OCI-LY3 (cell line): ENCODE results near the gene PLD5.

Experiments used
- CTCF ChIP-seq: fragments of 200-600, 300-600 bp; sonication (generic); IDR thresholded peaks from 2 replicates; pipeline ENCODE4 v1.5.1; 2014; ENCODE audit warnings: antibody characterized with exemption, low read length, low read depth
- EZH2phosphoT487 ChIP-seq: fragments of 200-600 bp; shearing (Covaris generic); IDR thresholded peaks from 2 replicates; pipeline ENCODE4 v1.6.1; 2018; ENCODE audit warnings: antibody characterized with exemption, mixed run types, low read depth

DNA sequence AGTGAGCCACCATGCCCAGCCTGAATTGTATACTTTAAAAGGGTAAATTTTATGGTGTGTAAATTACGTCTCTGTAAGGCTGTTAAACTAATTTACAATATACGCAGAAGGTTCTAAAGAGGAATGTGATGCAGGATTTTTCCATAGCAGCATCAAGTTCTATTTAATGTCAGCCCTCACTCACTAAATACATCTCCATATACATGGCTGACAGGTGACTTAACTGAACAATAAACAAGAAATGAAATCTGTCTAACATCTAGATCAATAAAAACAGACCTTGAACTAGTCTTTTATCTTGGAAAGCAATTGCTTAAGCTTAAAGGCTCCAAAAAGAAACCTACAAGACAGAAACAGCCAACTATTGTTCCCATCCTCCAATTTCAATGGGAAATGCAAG is 404.1 kb downstream of the PLD5 start:
- TF ChIP-seq CTCF (no peak), EZH2phosphoT487 (no peak)
